Measurements from ENCODE around the gene PLA2G2C.

PLA2G2C gene

GRCh38 chr1:20126041-20126805 lies 60.1 kb downstream of the PLA2G2C start:
- no peak for DNase-seq

- DNase-seq = no peak
These were observed 61.2 kb downstream of the PLA2G2C start for GRCh38 chr1:20125100-20125499.

- DNase-seq = no peak
These were observed 61.8 kb downstream of the PLA2G2C start for GRCh38 chr1:20124456-20125057.

- no peak for DNase-seq
These were observed 62.4 kb downstream of the PLA2G2C start for GRCh38 chr1:20123722-20124455.

GRCh38 chr1:20120796-20121195 lies 65.5 kb downstream of the PLA2G2C start:
- DNase-seq = no peak

GRCh38 chr1:20119347-20119746 lies 67.0 kb downstream of the PLA2G2C start, which contains the start of gene PLA2G2D:
TSS of gene PLA2G2D (minus strand) at chr1:20119536. CDS start at chr1:20119498, 38 bp downstream.
- DNase-seq = no peak

GRCh38 chr1:20117236-20117635 lies 69.1 kb downstream of the PLA2G2C start:
- DNase-seq = no peak

- no peak for DNase-seq
These were observed 70.4 kb downstream of the PLA2G2C start for GRCh38 chr1:20115916-20116315.

GRCh38 chr1:20115479-20115878 lies 70.8 kb downstream of the PLA2G2C start:
- DNase-seq = no peak

GRCh38 chr1:20114021-20114648 lies 72.2 kb downstream of the PLA2G2C start:
- DNase-seq = no peak

All from SHP77 (cell line).